Ovary (tissue), 3 donors: ENCODE data around the gene PTPRN2.

ENCODE experiments used
- CTCF ChIP-seq, 3 donors: fragments of 450-650 bp in 2 of 3; fragments of 200-600 bp in 1 of 3; IDR thresholded peaks; one replicate each; pipeline versions ENCODE4 v1.5.1 to v1.8.0; 2016 to 2022; ENCODE audit warnings: antibody characterized with exemption in 3 of 3, mild to moderate bottlenecking in 1 of 3
- EP300 ChIP-seq: sonication (generic); formaldehyde crosslinking; IDR thresholded peaks from one replicate; pipeline ENCODE4 v1.6.1; 2017; ENCODE audit warnings: antibody characterized with exemption
- POLR2A ChIP-seq: fragments of 450-650 bp; IDR thresholded peaks from one replicate; pipeline ENCODE4 v1.6.1; 2017; ENCODE audit warnings: antibody characterized with exemption, mild to moderate bottlenecking, moderate library complexity
- donor health status: DM: no; HTN: no; CAD: no.

GRCh38 chr7:158395780-158396278 lies 191.8 kb downstream of the PTPRN2 start:
- TF ChIP-seq CTCF (IDR thresholded peaks at IDR 0.05): no peak
- TF ChIP-seq POLR2A: no peak
- TF ChIP-seq EP300: no peak
